PC-3 (cell line): ENCODE results near the gene ACVRL1. TPM values are rescaled to one million over a fixed set of nuclear protein-coding genes. Genes with fewer than 3 reads are reported as not detected.

Experiments
- ATAC-seq: fragments of 200-7000 bp; cut with Tn5 transposase; 2 replicates; pipeline ENCODE4 v1.9.1; 2020; ENCODE audit warnings: mild to moderate bottlenecking, moderate library complexity
- BruUV-seq: library from RNA; stranded (reverse); fragments of 400-500 nt; replicated peaks from 2 replicates; lab custom pipeline; 2021; lab: Mats Ljungman, UMichigan
- CTCF ChIA-PET: fragments of 300-600 bp; sonication (Branson Sonifier 250); formaldehyde crosslinking; loops from one replicate; lab custom pipeline; 2022; ENCODE audit warnings: antibody characterized with exemption; lab: Charles Lee
- POLR2A ChIA-PET: fragments of 300-600 bp; sonication (Branson Sonifier 250); formaldehyde crosslinking; loops from one replicate; lab custom pipeline; 2022; ENCODE audit warnings: antibody characterized with exemption; ENCODE audit not compliant: unreplicated experiment; lab: Charles Lee
- DNase-seq: peaks from one replicate; pipeline ENCODE4 v3.0.0-alpha.2; 2015
- H2AFZ ChIP-seq: fragments of 300-600 bp; sonication (generic); 2 replicates; pipeline ENCODE4 v1.6.0; 2016; ENCODE audit warnings: antibody characterized with exemption, low read length
- H3F3A ChIP-seq: fragments of 300-600 bp; sonication (generic); one replicate; pipeline ENCODE4 v1.6.0; 2017; ENCODE audit warnings: antibody characterized with exemption, low read length, control low read depth, mild to moderate bottlenecking; ENCODE audit not compliant: unreplicated experiment
- H3K27ac ChIP-seq: fragments of 300-600 bp; sonication (generic); 2 replicates; pipeline ENCODE4 v1.5.1; 2016; ENCODE audit warnings: mild to moderate bottlenecking, low read length
- H3K27me3 ChIP-seq: fragments of 300-600 bp; sonication (generic); 2 replicates; pipeline ENCODE4 v1.6.1; 2016; ENCODE audit warnings: low read length, mixed read lengths
- H3K36me3 ChIP-seq: fragments of 300-600 bp; sonication (generic); 2 replicates; pipeline ENCODE4 v1.6.1; 2016; ENCODE audit warnings: low read depth, mixed run types, low read length, mixed read lengths
- H3K4me1 ChIP-seq: fragments of 300-600 bp; sonication (generic); 2 replicates; pipeline ENCODE4 v1.5.1; 2016; ENCODE audit warnings: low read length; ENCODE audit not compliant: insufficient read depth
- H3K4me2 ChIP-seq: fragments of 300-600 bp; sonication (generic); 2 replicates; pipeline ENCODE4 v1.6.0; 2016; ENCODE audit warnings: low read length
- H3K4me3 ChIP-seq: fragments of 300-600 bp; sonication (generic); 2 replicates; pipeline ENCODE4 v1.5.1; 2016; ENCODE audit warnings: mild to moderate bottlenecking, low read length, mixed read lengths
- H3K79me2 ChIP-seq: fragments of 300-600 bp; sonication (generic); 2 replicates; pipeline ENCODE4 v1.6.1; 2017; ENCODE audit warnings: low read length, mixed read lengths
- H3K9ac ChIP-seq: fragments of 300-600 bp; sonication (generic); 2 replicates; pipeline ENCODE4 v1.6.0; 2016; ENCODE audit warnings: mild to moderate bottlenecking, low read length
- H3K9me2 ChIP-seq: fragments of 300-600 bp; sonication (generic); replicated peaks from 2 replicates; pipeline ENCODE4 v1.6.1; 2016; ENCODE audit warnings: mixed run types, low read length, mixed read lengths
- H3K9me3 ChIP-seq: fragments of 300-600 bp; sonication (generic); 2 replicates; pipeline ENCODE4 v1.6.1; 2016; ENCODE audit warnings: low read length, mixed read lengths
- H4K20me1 ChIP-seq: fragments of 300-600 bp; sonication (generic); 2 replicates; pipeline ENCODE4 v1.6.1; 2016; ENCODE audit warnings: low read length, mixed read lengths
- CTCF ChIP-seq: fragments of 300-600 bp; sonication (generic); conservative IDR thresholded peaks from 2 replicates; pipeline ENCODE4 v1.5.1; 2017; ENCODE audit warnings: antibody characterized with exemption, low read depth, mild to moderate bottlenecking, low read length
- EZH2 ChIP-seq: fragments of 300-600 bp; sonication (generic); IDR thresholded peaks from one replicate; pipeline ENCODE4 v1.6.1; 2017; ENCODE audit warnings: antibody characterized with exemption, mild to moderate bottlenecking, low read length; ENCODE audit not compliant: unreplicated experiment
- EZH2phosphoT487 ChIP-seq: fragments of 300-600 bp; sonication (generic); IDR thresholded peaks from 2 replicates; pipeline ENCODE4 v1.6.1; 2018; ENCODE audit warnings: mild to moderate bottlenecking, antibody characterized with exemption, low read length, borderline replicate concordance
- intact Hi-C: fragments of 100-400 bp; cut with micrococcal nuclease; formaldehyde crosslinking; loops from 2 replicates; pipeline ENCODE4 v1.9.0; 2023
- total RNA-seq: library from RNA; depleted of rRNA; stranded (reverse); fragments of >200 nt; gene quantifications from 2 replicates; pipeline ENCODE4 v1.2.3, GENCODE V29; 2014

The ACVRL1 gene
- total RNA-seq, 1 experiment from 2014 or later, result not detected

- H3F3A ChIP-seq, result no peaks in the 10 kb centered on the region
- H3K27ac ChIP-seq, result no peak overlapping the region
- ChIA-PET POLR2A (no interaction called here), CTCF (no interaction called here)
- BruUV-seq, result no TSS peak
- no peaks in the 10 kb centered on the region for H3K79me2 ChIP-seq
- no peaks in the 10 kb centered on the region for H3K4me1 ChIP-seq
- no peak overlapping the region for H3K4me2 ChIP-seq
- no peaks in the 10 kb centered on the region for H4K20me1 ChIP-seq
- DNase-seq, result no peak
- no peaks in the 10 kb centered on the region for H3K9me3 ChIP-seq
- no peak overlapping the region for H3K4me3 ChIP-seq
- no peaks in the 10 kb centered on the region for H3K9me2 ChIP-seq
- intact Hi-C loops, result no loop called here
- no peak overlapping the region for H2AFZ ChIP-seq
- no peaks in the 10 kb centered on the region for H3K27me3 ChIP-seq
- H3K9ac ChIP-seq, result no peak overlapping the region
- no peaks in the 10 kb centered on the region for H3K36me3 ChIP-seq
- no peak for ATAC-seq
- TF ChIP-seq EZH2 (no peak), CTCF (no peak), EZH2phosphoT487 (no peak)
These were observed 36.8 kb upstream of the ACVRL1 start for GRCh38 chr12:51870504-51870903.

DNA sequence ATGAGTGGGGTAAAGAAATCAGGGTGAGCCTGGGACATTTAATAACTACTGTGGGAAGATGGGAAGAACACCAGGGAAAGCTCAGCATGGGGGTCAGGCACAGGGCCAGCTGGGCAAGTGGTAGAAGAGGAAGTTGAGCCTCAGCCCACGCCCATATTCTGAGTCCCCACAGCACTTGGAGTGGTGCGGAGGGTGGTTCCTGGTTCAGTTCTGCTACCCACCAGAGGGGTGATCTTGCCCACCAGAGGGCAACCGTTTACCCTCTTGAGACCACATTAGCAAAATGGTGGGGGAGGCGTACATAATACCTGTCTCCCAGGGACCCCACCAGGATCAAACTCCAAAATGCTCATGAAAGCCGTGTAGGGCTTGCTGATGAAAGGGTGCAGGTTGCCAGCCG lies 36.2 kb upstream of the ACVRL1 start:
- no peaks in the 10 kb centered on the region for H3K36me3 ChIP-seq
- ChIA-PET POLR2A (no interaction called here), CTCF (no interaction called here)
- H3K9me3 ChIP-seq, result no peaks in the 10 kb centered on the region
- H3K9me2 ChIP-seq, result no peaks in the 10 kb centered on the region
- DNase-seq, result no peak
- H3K4me3 ChIP-seq, result no peak overlapping the region
- no peaks in the 10 kb centered on the region for H3F3A ChIP-seq
- H3K9ac ChIP-seq, result no peak overlapping the region
- H3K4me2 ChIP-seq, result no peak overlapping the region
- no peak overlapping the region for H2AFZ ChIP-seq
- no peaks in the 10 kb centered on the region for H3K4me1 ChIP-seq
- ATAC-seq, result no peak
- TF ChIP-seq EZH2, result no peak
- no peak for TF ChIP-seq CTCF
- no peak for TF ChIP-seq EZH2phosphoT487
- no peak overlapping the region for H3K27ac ChIP-seq
- no peaks in the 10 kb centered on the region for H4K20me1 ChIP-seq
- no peaks in the 10 kb centered on the region for H3K27me3 ChIP-seq
- no TSS peak for BruUV-seq
- no peaks in the 10 kb centered on the region for H3K79me2 ChIP-seq
- intact Hi-C loops, result no loop called here

DNA sequence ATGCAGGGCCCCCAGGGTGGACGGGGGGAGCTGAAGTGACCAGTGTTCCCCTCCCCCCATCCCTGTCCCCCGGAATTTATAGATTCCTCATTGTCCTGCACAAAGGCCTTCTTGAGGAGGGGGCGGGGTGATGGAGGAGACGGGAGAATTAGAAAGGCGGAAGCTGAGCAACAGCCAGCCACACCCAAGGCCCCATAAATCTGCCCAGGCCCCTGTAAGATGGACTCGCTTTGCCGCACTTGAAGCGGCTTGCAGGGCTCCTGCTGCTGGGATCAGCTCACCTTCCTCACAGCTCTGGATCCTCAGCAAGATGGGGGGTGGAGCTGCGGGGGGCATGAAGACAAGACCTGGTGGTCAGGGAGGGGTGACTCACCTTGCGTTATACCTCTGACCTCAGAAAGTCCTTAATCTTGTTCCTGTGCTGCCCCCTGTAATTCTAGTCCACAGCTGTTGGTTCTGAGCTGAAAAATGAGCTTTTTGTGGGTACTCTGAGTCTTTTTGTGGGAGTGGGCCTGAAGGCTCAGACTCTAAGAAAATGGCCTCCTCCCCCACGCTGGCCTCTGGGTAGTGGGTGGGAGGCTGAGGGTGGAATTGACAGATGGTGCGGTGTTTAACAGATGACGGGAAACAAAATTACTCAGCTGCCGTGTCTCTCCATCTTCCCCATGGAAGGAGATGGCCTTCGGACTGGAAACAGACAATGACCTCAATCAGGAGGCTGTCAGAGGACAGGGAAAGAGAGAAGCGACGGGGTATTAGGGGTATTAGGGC lies 35.2 kb upstream of the ACVRL1 start:
- no peak for TF ChIP-seq CTCF
- TF ChIP-seq EZH2, result no peak
- no peak for TF ChIP-seq EZH2phosphoT487
- no peaks in the 10 kb centered on the region for H3K79me2 ChIP-seq
- ChIA-PET POLR2A (no interaction called here), CTCF (no interaction called here)
- H3K9me2 ChIP-seq, result no peaks in the 10 kb centered on the region
- no peaks in the 10 kb centered on the region for H3K4me1 ChIP-seq
- H4K20me1 ChIP-seq, result no peaks in the 10 kb centered on the region
- H2AFZ ChIP-seq, result no peak overlapping the region
- H3K36me3 ChIP-seq, result no peaks in the 10 kb centered on the region
- no peak overlapping the region for H3K9ac ChIP-seq
- H3F3A ChIP-seq, result no peaks in the 10 kb centered on the region
- DNase-seq, result no peak
- H3K9me3 ChIP-seq, result no peaks in the 10 kb centered on the region
- H3K27me3 ChIP-seq, result no peaks in the 10 kb centered on the region
- intact Hi-C loops, result no loop called here
- H3K4me2 ChIP-seq, result no peak overlapping the region
- H3K27ac ChIP-seq, result no peak overlapping the region
- no peak overlapping the region for H3K4me3 ChIP-seq
- no peak for ATAC-seq
- no TSS peak for BruUV-seq
